Measurements from ENCODE around the gene ODAPH.

ODAPH gene

DNA sequence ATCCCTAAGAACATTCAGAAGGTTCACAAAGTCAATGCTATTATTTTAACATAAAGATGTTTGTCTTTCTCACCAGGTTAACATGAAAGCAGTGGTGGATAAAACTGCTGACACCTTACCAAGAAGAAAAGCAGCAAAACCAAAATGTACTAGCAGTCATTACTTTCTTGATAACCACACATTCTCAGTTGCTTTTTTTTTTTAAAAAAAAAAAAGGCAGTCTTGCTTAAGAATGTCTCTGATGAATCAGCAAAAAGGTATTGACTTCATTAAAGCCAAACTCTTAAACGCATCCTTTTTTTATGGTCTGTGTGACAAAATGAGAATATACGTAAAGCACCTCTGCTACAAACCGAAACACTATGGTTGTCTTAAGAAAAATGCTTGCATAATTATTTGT is 42.5 kb downstream of the ODAPH start:
- Histone ChIP-seq H3K36me3 (ENCODE audit: control insufficient read depth in 1 of 2, insufficient read depth in 2 of 2, low read length in 2 of 2) (peaks cover 0 to 4% of the 10 kb centered on the region in 2 donors), H3K27ac (ENCODE audit: low read length) (no peak overlapping the region), H3K9me3 (ENCODE audit: control insufficient read depth in 1 of 2, low read length in 2 of 2) (no peaks in the 10 kb centered on the region), H3K4me1 (ENCODE audit: control insufficient read depth in 1 of 2, insufficient read depth in 2 of 2, low read length in 2 of 2) (no peaks in the 10 kb centered on the region), H3K4me3 (ENCODE audit: low read depth in 1 of 2, low read length in 2 of 2) (no peak overlapping the region), H3K27me3 (ENCODE audit: low read depth, low read length) (no peaks in the 10 kb centered on the region)

DNA sequence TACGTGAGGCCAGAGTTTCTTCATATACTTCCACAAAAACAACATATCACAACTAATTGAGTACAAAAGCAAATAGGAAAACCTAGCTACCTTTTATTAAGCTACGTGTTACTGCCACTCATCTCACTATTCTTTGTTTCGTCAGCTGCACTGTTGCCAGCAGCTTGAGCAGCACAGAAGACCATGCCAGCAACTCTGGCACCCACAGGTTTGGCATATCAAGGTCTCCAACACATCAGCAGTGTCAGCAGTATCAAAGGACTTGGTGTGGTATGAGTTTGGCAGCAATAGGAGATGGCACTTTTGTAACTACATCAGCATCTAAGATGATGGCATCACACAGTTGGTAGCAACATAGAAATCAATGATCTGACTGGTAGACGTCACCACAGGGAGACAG is 43.8 kb downstream of the ODAPH start:
- no peaks in the 10 kb centered on the region for H3K4me1 ChIP-seq (ENCODE audit: control insufficient read depth in 1 of 2, insufficient read depth in 2 of 2, low read length in 2 of 2)
- H3K4me3 ChIP-seq (ENCODE audit: low read depth in 1 of 2, low read length in 2 of 2) = no peak overlapping the region
- H3K27me3 ChIP-seq (ENCODE audit: low read depth, low read length) = no peaks in the 10 kb centered on the region
- no peak overlapping the region for H3K27ac ChIP-seq (ENCODE audit: low read length)
- peaks cover 0 to 4% of the 10 kb centered on the region in 2 donors for H3K36me3 ChIP-seq (ENCODE audit: control insufficient read depth in 1 of 2, insufficient read depth in 2 of 2, low read length in 2 of 2)
- H3K9me3 ChIP-seq (ENCODE audit: control insufficient read depth in 1 of 2, low read length in 2 of 2) = no peaks in the 10 kb centered on the region

- H3K4me1 ChIP-seq (ENCODE audit: control insufficient read depth in 1 of 2, insufficient read depth in 2 of 2, low read length in 2 of 2) = no peaks in the 10 kb centered on the region
- H3K27ac ChIP-seq (ENCODE audit: low read length) = no peak overlapping the region
- H3K36me3 ChIP-seq (ENCODE audit: control insufficient read depth in 1 of 2, insufficient read depth in 2 of 2, low read length in 2 of 2) = no peaks in the 10 kb centered on the region
- H3K27me3 ChIP-seq (ENCODE audit: low read depth, low read length) = no peaks in the 10 kb centered on the region
- H3K9me3 ChIP-seq (ENCODE audit: control insufficient read depth in 1 of 2, low read length in 2 of 2) = no peaks in the 10 kb centered on the region
- H3K4me3 ChIP-seq (ENCODE audit: low read depth in 1 of 2, low read length in 2 of 2) = no peak overlapping the region
Observed at GRCh38 chr4:75605928-75606327, 50.1 kb downstream of the ODAPH start.

GRCh38 chr4:75612306-75612705 is 56.4 kb downstream of the ODAPH start:
- Histone ChIP-seq H3K27ac (ENCODE audit: low read length) (no peak overlapping the region), H3K9me3 (ENCODE audit: control insufficient read depth in 1 of 2, low read length in 2 of 2) (no peaks in the 10 kb centered on the region), H3K36me3 (ENCODE audit: control insufficient read depth in 1 of 2, insufficient read depth in 2 of 2, low read length in 2 of 2) (no peaks in the 10 kb centered on the region), H3K4me1 (ENCODE audit: control insufficient read depth in 1 of 2, insufficient read depth in 2 of 2, low read length in 2 of 2) (no peaks in the 10 kb centered on the region), H3K4me3 (ENCODE audit: low read depth in 1 of 2, low read length in 2 of 2) (no peak overlapping the region), H3K27me3 (ENCODE audit: low read depth, low read length) (no peaks in the 10 kb centered on the region)

Measured in muscle layer of duodenum (tissue), 2 donors.